ENCODE results near the gene ARMH2.

GRCh38 chr6:24832794-24833193, 34.1 kb upstream of the ARMH2 start:
- TF ChIP-seq CTCF (IDR thresholded peaks at IDR 0.05) (no peak), POLR2A (IDR thresholded peaks at IDR 0.05) (no peak)
